HepG2 (cell line): ENCODE measurements around the gene RNLS. TPM values are rescaled to one million over a fixed set of nuclear protein-coding genes. Genes with fewer than 3 reads are reported as not detected.
A peak's percentile ranks its signal among the peaks of the same experiment; 100 is the strongest.

ENCODE experiments used
- ATAC-seq: fragments of 200-7000 bp; cut with Tn5 transposase; 3 replicates; pipeline ENCODE4 v1.9.1; 2020; ENCODE audit warnings: mild to moderate bottlenecking, moderate library complexity
- BruUV-seq: library from RNA; stranded (reverse); fragments of 400-500 nt; replicated peaks from 2 replicates; lab custom pipeline; 2021; lab: Mats Ljungman, UMichigan
- CTCF ChIA-PET: fragments of 300-600 bp; formaldehyde crosslinking; extraction: SDS; loops from one replicate; lab custom pipeline; 2021; ENCODE audit warnings: low total read pairs, inconsistent platforms, low intra/inter-chr PET ratio; lab: Yijun Ruan, JAX
- POLR2A ChIA-PET: fragments of 350-600 bp; sonication (Branson Sonifier 250); formaldehyde crosslinking; loops from one replicate; lab custom pipeline; 2020; ENCODE audit warnings: antibody characterized with exemption, inconsistent platforms; lab: Yijun Ruan, JAX
- DNase-seq: peaks from one replicate; pipeline ENCODE4 v3.0.0-alpha.2; 2015; ENCODE audit warnings: low spot score
- FAIRE-seq: peaks from 3 replicates; lab custom pipeline; 2011; peaks lifted over from hg19 to GRCh38; lab: Jason Lieb, UNC
- H2AFZ ChIP-seq: one replicate; pipeline ENCODE4 v1.6.1; 2011; ENCODE audit warnings: low read length, inconsistent platforms
- H3K27ac ChIP-seq: fragments of 300-600 bp; 3 replicates; pipeline ENCODE4 v1.8.0; 2011; ENCODE audit warnings: mixed run types, mild to moderate bottlenecking, mixed read lengths, low read length, inconsistent platforms; ENCODE audit not compliant: insufficient read depth; ENCODE audit errors: extremely low read length
- H3K27me3 ChIP-seq, 2 experiments: fragments of 200-600 bp in 1 of 2; 2 replicates in 1 of 2; 3 replicates in 1 of 2; pipeline versions ENCODE4 v1.6.0 to v1.8.0; 2011; ENCODE audit warnings: low read length in 2 of 2, mild to moderate bottlenecking in 2 of 2, moderate library complexity in 2 of 2, inconsistent platforms in 1 of 2; ENCODE audit not compliant: insufficient read depth in 2 of 2, control insufficient read depth in 1 of 2
- H3K36me3 ChIP-seq, 2 experiments: fragments of 200-600 bp in 1 of 2; replicated peaks in 1 of 2; 2 replicates in 1 of 2; 3 replicates in 1 of 2; pipeline versions ENCODE4 v1.5.1 to v1.8.0; 2011; ENCODE audit warnings: low read length in 2 of 2, inconsistent platforms in 1 of 2; ENCODE audit not compliant: insufficient read depth in 2 of 2, control insufficient read depth in 1 of 2
- H3K4me1 ChIP-seq: 2 replicates; pipeline ENCODE4 v1.5.1; 2012; ENCODE audit warnings: low read length, inconsistent platforms; ENCODE audit not compliant: insufficient read depth
- H3K4me2 ChIP-seq: 2 replicates; pipeline ENCODE4 v1.6.0; 2011; ENCODE audit warnings: low read depth, low read length, inconsistent platforms
- H3K4me3 ChIP-seq, 3 experiments: fragments of 200-600 bp in 1 of 3; sonication (generic), shearing (Covaris generic) in 1 of 3; replicated peaks in 1 of 3; 2 replicates each; pipeline ENCODE4 v1.5.1; 2011 to 2016; ENCODE audit warnings: low read length in 3 of 3, inconsistent platforms in 2 of 3, low read depth in 2 of 3, mild to moderate bottlenecking in 2 of 3, control low read depth in 1 of 3, mixed read lengths in 1 of 3; ENCODE audit not compliant: insufficient read depth in 1 of 3
- H3K79me2 ChIP-seq: one replicate; pipeline ENCODE4 v1.6.1; 2011; ENCODE audit warnings: low read length, inconsistent platforms; ENCODE audit not compliant: insufficient read depth
- H3K9ac ChIP-seq: 2 replicates; pipeline ENCODE4 v1.6.0; 2011; ENCODE audit warnings: mild to moderate bottlenecking, low read depth, low read length, inconsistent platforms; ENCODE audit not compliant: insufficient read depth
- H3K9me3 ChIP-seq: 2 replicates; pipeline ENCODE4 v1.5.1; 2012; ENCODE audit warnings: mild to moderate bottlenecking, low read length
- H4K20me1 ChIP-seq: 2 replicates; pipeline ENCODE4 v1.6.0; 2011; ENCODE audit warnings: inconsistent platforms, mild to moderate bottlenecking, low read length, moderate library complexity; ENCODE audit not compliant: insufficient read depth
- CTCF ChIP-seq: sonication (generic); formaldehyde crosslinking; IDR thresholded peaks from 2 replicates; pipeline ENCODE4 v1.5.0; 2020; ENCODE audit warnings: mild to moderate bottlenecking, missing genetic modification reagents, moderate library complexity
- SMC3 ChIP-seq: IDR thresholded peaks from 2 replicates; pipeline ENCODE4 v1.6.1; 2011; ENCODE audit warnings: low read length, improper control_type of control experiment
- SOX13 ChIP-seq, 3 experiments: fragments of 450-650 bp in 1 of 3; sonication (generic) in 1 of 3; formaldehyde crosslinking in 1 of 3; IDR thresholded peaks in 2 of 3; conservative IDR thresholded peaks in 1 of 3; 2 replicates each; pipeline versions ENCODE4 v1.5.0 to v1.6.1; 2016 to 2020; ENCODE audit warnings: antibody characterized with exemption in 1 of 3, mild to moderate bottlenecking in 1 of 3, missing compliant biosample characterization in 1 of 3, missing genetic modification reagents in 1 of 3, moderate library complexity in 1 of 3
- STAG1 ChIP-seq: sonication (generic); formaldehyde crosslinking; IDR thresholded peaks from 2 replicates; pipeline ENCODE4 v1.4.0; 2020; ENCODE audit warnings: missing genetic modification reagents
- ZNF251 ChIP-seq: sonication (generic); formaldehyde crosslinking; IDR thresholded peaks from 2 replicates; pipeline ENCODE4 v1.9.0; 2021; ENCODE audit warnings: mild to moderate bottlenecking, missing genetic modification reagents
- WGBS: methylation state at CpG from one replicate; pipeline ENCODE4 v1.1.6; 2017; ENCODE audit warnings: low lambda C conversion rate; 5-methylcytosine and 5-hydroxymethylcytosine counted together
- in situ Hi-C: cut with HindIII; loops from 2 replicates; pipeline ENCODE4 v1.10.0; 2017; ENCODE audit warnings: low pct_unique_long_range_greater_than_20kb; ENCODE audit not compliant: extremely low pct_ligation_motif_present
- intact Hi-C: fragments of 100-400 bp; cut with micrococcal nuclease; formaldehyde crosslinking; loops from one replicate; pipeline ENCODE4 v1.10.0; 2022; ENCODE audit not compliant: unreplicated experiment
- polyA plus RNA-seq, 8 experiments: library from polyadenylated mRNA; depleted of rRNA in 3 of 8; stranded (reverse) in 7 of 8; unstranded in 1 of 8; fragments of >200 nt; fragmentation: Illumina TruSeq in 4 of 8; extraction: Trizol in 4 of 8; gene quantifications; 2 replicates each; pipeline versions ENCODE4 v1.2.1 to v1.2.3, GENCODE V29; 2011 to 2016; ENCODE audit warnings: low read depth in 4 of 8, missing spikeins in 1 of 8, mixed read lengths in 1 of 8; ENCODE audit not compliant: insufficient read depth in 1 of 8
- total RNA-seq, 5 experiments: library from RNA; depleted of rRNA; stranded (reverse); fragments of >200 nt; fragmentation: Illumina TruSeq; extraction: Trizol; gene quantifications; 2 replicates each; pipeline ENCODE4 v1.2.3, GENCODE V29; 2016; ENCODE audit warnings: low read depth in 1 of 5

RNLS gene
- total and polyA plus RNA-seq, 2 of the 13 experiments (the other 11 are each of a cell fraction or from before 2014, with no cell fraction given) = not detected

GRCh38 chr10:88389456-88389855 is 193.7 kb downstream of the RNLS start:
- peak; percentile 39 for FAIRE-seq

More at GRCh38 chr10:88389456-88389855, 193.7 kb downstream of the RNLS start:
- no peaks in the 10 kb centered on the region for H3K79me2 ChIP-seq
- no peaks in the 10 kb centered on the region for H3K27me3 ChIP-seq
- H3K27ac ChIP-seq = no peak overlapping the region
- TF ChIP-seq CTCF (CRISPR knock-in tag) (peak; percentile 44), SOX13 (IDR thresholded peaks at IDR 0.05) (no peak), SOX13 (CRISPR knock-in tag; conservative IDR thresholded peaks at IDR 0.05 in 1 of 2, IDR thresholded peaks at IDR 0.05 in 1 of 2) (no peak), STAG1 (peak; percentile 60), ZNF251 (CRISPR knock-in tag) (no peak), SMC3 (peak; percentile 34)
- H3K4me1 ChIP-seq = peaks cover 24% of the 10 kb centered on the region
- H4K20me1 ChIP-seq = no peaks in the 10 kb centered on the region
- H3K36me3 ChIP-seq = no peaks in the 10 kb centered on the region
- H3K4me2 ChIP-seq = no peak overlapping the region
- in situ Hi-C loops (loop anchor here (5.0 kb wide), 1 partner anchor 527 kb away; the partner anchor contains the start of genes KLLN and PTEN), intact Hi-C loops (loop anchor here (1.0 to 10.0 kb wide), 3 partner anchors 185 to 539 kb away; no protein-coding TSS in a partner anchor)
- no peak overlapping the region for H3K9ac ChIP-seq
- ATAC-seq (no peak), DNase-seq (peak; percentile 15)
- ChIA-PET CTCF (interaction anchor here (0.8 to 1.6 kb wide), 2 partner anchors 528 to 538 kb away, joined by 3 to 5 read pairs; no protein-coding TSS in a partner anchor), POLR2A (no interaction called here)
- H2AFZ ChIP-seq = no peak overlapping the region
- no TSS peak for BruUV-seq
- H3K4me3 ChIP-seq = no peak overlapping the region
- WGBS = 0% methylated on average over 3 of the region's 3 CpGs
- H3K9me3 ChIP-seq = no peaks in the 10 kb centered on the region
